HG02885 (cell line): ENCODE results near the gene ITFG2.
A peak's percentile ranks its signal among the peaks of the same experiment; 100 is the strongest.
"Not testable (repeated sequence)": the region's sequence is repeated elsewhere in the genome, so short reads cannot be mapped to it uniquely, and the experiment has no call there.

Source experiments
- ATAC-seq: cut with Tn5 transposase; IDR thresholded peaks from one replicate; pipeline ENCODE4 v1.9.1; 2021; ENCODE audit warnings: mild to moderate bottlenecking; ENCODE audit not compliant: unreplicated experiment, poor library complexity

Gene ITFG2

DNA sequence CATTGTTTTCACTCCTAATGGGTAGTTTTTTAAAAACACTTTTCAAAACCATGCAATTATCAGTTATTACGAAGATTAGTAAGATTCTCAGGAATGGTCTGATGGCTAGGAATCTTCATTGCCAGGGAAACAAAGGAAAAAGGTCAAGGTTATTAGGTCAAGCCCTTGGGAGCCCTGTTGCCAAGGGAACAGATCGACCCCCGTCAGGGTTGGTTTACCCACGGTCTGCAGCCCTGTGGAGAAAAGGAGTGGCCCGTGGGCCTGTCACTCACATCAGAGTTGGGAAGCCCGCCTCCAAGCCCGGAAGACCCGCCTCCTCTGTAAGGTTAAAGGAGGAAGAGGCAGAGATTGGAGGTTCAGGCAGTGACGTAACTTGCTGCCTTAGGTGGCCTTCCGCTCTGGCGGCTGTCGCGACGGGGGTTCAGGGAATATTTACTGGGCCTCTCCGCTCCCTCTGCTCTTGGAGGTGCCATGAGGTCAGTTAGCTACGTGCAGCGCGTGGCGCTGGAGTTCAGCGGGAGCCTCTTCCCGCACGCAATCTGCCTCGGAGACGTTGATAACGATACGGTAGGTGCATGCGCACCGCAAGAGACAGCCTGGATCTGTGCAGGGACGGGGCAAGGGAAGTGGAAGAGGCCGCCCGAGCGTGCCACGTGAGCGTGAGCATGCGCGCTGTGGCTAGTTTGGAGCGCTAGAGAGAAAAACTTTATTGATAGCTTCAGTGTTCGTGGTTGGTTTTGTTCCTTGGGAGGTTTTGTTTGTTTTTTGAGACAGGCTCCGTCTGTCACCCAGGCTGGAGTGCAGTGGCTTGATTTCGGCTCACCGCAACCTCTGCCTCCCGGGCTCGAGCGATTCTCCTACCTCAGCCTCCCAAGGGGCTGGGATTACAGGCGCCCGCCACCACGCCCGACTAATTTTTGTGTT lies at the start of gene ITFG2:
TSS of gene ITFG2 (plus strand) at position 379 of the 924 bp plus-strand sequence. CDS start at position 472, 93 bp downstream.
- peak; percentile 95 for ATAC-seq

DNA sequence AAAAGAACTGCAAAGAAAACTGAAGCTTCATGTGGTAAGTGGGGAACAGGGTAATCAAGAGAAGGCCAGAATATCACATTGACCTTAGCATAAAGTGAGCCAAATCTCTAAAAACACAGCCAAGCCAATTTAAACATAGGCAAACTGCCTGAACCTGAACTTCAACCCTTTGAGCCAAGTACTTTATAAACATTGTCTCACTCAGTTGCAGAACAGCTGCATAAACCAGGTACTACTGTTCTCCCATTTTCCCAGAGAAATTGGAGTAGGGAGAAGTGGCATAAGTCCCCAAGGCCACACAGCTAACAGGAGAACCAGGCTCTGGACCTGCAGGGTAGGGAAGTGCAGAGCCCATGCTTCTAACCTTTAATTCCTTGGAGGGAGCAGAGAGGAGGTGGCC lies 48.1 kb upstream of the ITFG2 start:
- no peak for ATAC-seq

DNA sequence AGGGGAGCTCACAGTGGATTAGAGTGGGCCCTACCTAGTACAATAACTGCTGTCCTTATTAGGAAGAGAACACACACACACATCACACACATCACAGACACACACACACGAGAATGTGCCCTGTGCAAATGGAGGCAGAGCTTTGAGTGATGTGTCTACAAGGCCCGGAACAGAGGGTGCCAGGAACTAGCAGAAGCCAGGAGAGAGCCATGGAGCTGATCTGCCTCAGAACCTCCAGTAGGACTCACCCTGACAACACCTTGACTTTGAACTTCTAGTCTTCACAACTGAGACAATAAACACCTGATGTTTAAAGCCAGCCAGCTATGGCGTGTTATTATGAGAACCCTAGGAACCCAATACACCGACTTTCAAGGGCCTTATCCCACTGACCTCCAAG lies 47.4 kb upstream of the ITFG2 start:
- ATAC-seq = no peak

DNA sequence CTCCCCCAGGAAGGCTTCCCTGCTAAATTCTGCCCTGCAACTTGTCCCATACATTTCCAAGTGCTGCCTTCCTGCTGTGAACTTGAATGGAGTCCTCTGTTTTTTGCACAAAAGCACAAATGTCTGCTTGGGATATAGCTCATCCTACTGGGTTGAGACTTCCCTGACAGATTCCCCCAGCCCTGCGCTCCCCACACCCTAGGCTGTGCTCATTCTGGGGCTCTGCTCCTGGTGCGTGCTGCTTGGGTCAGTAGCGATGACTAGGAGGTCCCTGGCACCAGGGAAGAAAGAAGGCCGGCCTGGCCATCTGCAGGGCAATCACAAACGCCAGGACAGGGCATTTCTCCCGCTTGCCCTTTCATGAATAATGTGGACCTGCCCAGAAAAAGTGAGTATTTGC lies 46.9 kb upstream of the ITFG2 start:
- ATAC-seq = no peak

DNA sequence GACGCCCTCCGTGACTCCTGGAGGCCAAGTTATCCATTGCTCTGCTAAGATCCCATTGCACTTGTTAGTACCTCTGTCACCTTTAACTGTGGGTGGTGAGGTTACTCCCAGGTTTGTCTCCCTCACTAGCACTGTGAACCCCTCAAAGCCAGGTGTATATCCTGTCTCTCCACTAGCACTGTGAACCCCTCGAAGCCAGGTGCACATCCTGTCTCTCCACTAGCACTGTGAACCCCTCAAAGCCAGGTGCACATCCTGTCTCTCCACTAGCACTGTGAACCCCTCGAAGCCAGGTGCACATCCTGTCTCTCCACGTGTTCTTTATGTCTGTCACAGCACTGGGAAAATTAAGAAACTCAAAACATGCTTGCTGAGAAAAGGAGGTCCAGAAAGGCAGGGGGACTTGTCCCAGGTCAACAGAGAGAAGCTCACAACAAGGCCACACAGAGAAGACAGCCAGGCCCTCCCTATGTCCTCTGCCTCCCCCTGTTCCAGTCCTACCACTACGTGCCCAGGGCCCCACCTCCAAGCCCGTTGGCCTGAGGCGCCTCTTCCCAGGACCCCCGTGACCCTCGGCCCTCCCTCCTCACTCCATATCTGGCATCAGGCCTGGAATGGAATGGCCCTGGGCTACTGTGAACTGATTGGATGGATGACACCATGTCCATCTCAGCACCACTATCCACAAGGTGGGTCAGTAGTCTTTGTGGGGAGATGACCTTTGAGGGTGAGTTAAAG lies 44.1 kb upstream of the ITFG2 start:
- ATAC-seq = no peak

DNA sequence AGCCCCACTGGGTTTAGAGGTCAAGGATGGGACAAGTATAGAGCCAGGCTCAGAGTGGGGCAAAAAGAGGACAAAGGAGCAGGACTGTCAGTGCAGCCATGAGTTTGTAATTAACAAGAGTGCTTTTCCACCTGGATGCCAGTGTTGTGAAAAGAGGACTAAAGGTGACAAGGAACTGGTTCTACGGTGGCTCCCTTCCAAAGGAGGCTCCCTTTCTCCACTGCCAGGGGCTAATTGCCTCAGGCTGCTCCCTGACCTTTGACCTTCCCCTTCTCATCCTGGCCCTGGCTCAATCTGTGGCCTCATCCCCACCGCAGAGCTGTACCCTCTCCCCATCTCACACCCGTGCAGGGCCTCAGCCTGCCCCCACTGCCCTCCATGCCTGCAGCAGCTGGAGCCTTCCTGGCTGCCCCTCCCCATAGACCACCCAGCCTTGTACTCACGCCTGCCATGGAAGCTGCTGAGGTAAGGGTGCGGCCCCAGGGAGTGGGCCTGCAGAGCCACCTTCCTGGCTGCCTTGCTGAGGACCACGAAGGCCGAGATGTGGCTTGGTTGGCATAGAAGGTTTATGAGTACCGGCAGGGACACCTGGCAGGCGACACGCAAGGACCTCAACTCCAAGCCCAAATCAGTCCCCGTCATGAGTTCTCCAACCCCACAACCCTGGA lies 42.5 kb upstream of the ITFG2 start:
- ATAC-seq = no peak

DNA sequence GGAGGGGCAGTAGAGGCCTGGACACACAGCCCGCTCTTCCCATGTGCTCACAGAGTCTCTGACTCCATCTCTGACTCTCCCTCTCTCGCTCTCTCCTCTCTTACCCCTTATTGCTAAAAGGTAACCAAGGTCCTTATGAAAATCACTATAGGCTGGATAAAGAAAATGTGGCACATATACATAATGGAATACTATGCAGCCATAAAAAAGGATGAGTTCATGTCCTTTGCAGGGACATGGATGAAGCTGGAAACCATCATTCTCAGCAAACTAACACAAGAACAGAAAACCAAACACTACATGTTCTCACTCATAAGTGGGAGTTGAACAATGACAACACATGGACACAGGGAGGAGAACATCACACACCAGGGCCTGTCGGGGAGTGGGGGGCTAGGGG lies 41.9 kb upstream of the ITFG2 start:
- not testable (repeated sequence) for ATAC-seq

DNA sequence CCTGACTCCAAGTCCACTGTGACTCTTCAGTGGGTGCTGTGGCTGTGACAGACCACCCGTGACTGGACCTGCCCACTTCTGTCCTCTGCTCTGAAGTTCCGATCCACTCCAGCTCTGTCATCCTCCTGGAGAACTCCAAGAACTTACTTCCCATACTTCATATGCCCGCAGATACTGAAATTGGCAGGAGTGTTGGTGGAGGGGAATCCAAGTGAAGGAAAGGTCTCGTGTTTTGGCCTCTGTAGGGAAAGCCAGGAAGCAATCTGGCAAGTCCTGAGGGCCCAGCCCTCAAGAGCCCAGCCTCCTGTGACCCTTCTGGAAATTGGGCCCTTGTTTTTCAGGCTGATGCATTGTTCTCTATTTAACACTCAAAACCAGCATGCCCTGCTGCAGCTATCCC lies 40.1 kb upstream of the ITFG2 start:
- ATAC-seq = no peak

DNA sequence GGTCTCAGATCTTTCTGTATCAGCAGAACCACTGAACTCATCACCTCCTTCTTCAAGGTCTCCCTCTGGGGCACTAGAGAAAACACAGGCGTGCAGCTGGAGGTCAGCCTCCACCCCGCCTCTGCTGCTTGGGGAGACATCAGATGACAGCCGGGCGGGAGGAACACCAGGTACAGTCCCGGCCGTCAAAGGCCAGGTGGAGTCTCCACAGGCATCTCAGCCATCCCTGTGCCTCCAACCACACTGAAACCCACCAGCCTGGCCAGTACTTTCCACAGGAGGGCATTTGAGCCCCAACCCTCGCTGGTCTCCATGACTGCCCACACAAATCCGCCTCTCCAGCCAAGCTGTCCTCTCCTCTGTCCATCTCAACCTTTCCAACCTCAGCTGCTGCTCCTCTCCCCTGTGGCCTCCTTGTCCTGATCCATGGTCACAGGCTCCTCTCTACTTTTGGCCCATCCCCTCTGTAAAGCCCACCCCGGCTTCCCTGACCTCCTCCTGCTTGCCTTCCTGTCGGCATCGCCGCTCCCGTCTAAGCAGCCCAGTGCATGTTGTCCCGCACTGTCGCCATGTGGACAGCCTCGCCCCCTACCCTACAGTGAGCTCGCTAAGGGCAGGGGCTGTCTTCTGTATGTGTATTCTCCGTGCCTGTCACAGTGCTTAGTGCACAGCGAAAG lies 39.1 kb upstream of the ITFG2 start:
- ATAC-seq = no peak

DNA sequence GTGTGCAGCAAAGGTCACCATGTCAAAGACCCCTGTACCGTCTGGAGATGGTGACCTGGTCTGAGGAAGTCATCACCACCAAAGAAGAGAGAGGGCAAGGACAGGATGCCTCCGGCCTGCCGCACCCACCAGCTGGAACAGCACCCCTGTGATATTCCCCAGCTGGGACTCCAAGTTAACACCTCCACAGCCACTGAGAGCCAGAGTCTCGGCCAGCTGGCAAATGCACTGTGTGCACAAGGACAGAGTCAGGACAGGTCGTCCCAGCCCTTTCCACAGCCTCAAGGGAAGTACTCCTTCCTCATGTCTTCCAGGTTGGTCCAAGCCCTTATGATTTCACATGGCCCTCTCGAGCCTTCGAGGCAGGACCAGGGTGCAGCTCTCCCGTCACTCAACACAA lies 37.0 kb upstream of the ITFG2 start:
- no peak for ATAC-seq

DNA sequence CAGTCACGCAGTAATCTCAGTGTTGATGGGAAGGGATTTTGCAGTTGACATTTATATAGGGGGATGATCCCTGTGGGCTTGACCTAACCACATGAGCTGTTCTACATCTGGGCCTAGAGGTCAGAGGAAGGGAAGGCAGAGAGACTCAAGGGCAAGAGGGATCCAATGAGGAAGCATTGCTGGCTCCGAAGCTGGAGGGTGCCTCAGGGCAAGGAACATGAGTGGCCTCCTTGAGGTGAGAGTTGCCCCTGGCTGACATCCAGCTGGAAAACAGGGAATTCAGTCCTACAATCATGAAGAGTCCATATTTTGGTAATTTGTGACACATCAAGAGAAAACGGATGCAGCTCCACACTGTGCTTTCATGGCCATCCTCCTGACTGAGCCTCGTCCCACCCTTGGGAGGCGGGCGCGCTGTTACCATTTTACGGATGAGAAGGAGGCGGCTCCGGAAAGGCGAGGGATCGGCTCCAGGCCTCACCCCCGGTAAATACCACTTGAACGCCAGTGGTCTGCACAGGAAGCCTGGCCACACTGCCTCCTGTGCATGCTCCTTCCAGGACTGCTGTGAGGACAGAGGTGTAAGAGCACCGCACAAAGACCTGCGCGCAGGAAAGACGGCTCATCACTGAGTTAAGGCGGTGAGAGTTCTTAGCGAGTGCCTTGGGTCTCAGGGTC lies 36.2 kb upstream of the ITFG2 start:
- no peak for ATAC-seq

DNA sequence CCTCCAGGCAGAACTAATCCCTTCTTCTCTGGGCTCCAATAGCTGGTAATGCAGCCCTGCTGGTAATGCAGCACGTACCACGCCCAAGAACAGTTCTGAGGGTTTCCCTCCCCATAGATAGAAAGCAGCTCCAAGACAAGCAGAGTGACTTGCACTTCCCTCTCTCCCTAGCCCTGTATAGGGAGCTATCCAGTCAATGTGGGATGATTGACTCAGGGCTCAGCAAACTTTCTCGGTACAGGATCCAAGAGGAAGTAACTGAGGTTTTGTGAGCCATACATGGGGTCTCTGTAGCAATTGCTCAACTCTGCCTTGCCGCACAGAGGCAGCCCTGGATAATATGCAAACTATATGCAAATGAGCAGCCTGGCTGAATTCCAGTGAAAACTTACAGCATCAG lies 33.2 kb upstream of the ITFG2 start:
- no peak for ATAC-seq

DNA sequence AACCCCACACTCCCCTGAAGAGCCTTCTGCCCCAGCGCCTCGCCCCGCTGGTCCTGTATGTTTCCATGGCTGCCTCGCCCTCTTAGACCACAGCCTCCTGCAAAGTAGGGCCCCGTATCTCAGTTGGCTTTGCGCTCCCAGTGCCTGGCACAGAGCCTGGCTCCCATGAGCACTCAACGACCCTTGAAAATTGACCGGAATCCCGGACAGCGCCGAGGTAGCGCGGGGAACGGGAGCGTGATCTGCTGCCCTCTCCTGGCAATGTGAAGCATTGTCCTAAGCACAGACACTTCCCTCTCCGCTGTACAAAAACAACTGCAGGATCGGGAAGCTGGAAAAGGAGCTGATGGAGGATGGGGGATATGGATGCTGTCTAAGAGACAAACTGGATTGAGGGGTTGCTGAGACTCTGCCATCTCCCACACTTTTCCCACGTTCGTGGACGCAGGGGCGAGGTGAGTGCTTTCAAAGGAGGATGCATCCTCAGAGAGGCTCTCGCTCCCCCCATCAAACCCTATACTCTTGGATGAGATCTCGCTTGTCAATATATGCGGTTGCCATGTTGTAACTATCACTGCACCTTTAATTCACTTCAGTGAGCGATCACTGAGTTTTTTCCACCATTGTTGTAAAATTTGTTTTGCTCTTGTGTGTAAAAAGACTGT lies 28.4 kb upstream of the ITFG2 start:
- ATAC-seq = peak; percentile 56

DNA sequence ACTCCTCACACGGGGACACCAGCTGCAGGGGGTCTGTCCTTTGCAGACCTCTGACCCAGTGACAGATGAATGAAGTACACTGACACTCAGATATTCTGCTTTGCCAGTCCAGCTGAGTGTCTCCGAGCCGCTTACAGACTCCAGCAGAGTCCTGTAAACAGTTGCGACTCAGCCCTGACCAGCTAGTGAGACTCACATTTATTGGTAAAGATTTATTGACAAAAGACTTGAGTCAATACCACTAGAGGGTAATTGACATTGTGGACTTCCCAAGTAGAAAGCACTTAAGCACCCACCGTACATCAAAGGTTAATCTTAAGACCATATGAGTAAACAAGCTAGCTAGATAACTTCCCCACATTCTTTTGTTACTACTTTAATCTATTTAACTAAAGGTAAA lies 27.5 kb upstream of the ITFG2 start:
- no peak for ATAC-seq

DNA sequence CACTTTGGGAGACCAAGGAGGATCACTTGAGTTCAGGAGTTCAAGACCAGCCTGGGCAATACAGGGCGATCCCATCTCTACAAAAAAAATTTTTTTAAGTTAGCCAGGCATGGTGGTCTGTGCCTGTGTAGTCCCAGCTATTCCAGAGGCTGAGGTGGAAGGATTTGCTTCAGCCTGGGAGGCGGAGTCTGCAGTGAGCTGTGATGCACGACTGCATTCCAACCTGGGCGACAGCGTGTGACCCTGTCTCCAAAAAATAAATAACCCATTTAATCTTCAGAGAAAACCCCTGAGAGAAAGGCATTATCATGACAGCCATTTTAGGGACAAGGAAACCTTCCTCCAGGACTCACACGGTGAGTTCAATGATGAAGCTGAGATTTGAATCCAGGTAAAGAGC lies 21.4 kb upstream of the ITFG2 start:
- no peak for ATAC-seq

DNA sequence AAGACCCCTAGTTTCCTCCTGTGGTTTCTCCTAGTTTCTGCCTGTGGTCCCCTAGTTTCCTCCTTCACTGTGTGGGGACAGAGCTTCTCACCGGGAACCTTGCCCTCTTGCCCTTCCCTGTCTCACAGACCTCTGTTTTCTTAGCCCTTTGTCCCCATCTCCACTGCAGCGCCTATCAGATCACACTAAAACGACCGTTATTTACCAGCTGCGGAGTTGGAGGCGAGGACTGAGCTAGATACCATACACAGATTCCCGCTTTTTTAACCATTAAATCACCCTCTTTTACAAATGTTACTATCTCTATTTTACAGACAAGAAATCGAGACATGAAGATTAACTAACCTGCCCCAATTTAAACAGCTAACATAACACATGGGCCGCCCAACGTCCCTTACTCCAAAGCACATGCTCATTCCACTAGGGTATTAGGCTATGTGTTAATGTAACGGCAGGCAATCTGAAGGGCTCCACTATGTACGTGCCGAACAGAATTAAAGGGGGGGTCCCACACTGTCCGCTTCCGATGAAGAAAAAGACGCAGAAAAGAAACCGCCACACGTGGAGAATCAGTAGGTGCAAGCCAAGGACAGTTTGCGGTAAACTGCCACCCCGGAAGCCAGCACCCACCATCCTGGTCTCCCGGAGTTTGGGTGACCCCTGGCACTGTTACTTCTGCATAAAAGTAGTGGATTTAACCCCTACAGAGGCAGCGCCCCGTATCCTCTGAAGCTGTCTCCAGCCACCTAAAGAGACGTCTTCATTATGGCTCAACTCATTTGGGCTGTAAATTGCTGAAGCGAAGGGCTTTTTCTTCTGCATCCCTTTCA lies 19.6 kb upstream of the ITFG2 start:
- ATAC-seq = no peak

DNA sequence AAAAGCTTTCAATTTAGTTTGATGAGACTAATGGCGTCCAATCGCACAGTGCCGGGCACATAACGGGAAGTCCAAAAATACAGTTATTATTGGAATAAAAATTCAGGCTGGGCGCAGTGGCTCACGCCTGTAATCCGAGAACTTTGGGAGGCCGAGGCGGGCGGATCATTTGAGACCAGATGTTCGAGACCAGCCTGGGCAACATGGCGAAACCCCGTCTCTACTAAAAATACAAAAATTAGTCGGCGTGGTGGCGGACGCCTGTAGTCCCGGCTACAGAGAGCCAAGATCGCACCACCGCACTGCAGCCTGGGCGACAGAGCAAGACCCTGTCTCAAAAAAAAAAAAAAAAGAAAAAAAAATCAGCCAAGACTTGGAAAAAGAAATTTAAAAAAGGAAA lies 18.9 kb upstream of the ITFG2 start:
- ATAC-seq = no peak

DNA sequence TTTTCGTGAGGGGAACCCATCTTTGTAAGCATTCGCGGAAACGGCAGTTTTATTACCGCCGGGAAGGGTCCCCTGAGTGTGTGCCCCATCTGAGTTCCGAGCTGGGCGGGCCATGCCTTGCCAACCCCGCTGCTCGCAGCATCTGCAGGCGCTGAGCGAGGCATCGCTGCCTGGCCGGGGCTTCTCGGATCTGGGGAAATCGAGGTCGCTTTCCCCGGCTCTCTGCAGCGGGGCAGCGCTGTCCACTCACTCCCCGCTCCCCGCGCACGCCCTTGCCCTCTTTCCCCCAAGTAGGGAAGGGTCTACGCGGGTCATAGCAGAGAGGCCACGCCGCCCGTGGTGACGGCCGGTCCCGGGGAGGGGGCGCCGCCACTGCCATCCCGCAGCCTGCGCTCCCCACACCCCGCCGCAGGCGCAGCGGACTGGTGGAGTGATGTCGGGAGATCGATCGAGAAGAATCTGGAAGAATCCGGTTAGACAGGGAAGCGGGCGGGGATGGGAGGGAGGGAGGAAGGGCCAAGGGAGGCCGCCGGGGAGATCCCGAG lies 18.2 kb upstream of the ITFG2 start:
- ATAC-seq = peak; percentile 10
